Stimulated activated CD8-positive, alpha-beta memory T cell treated with anti-CD3 and anti-CD28 coated beads, Interleukin-2, amount 100 ng/mL, for 1 hour (primary cell): ENCODE results near the gene TPSG1.
"Not testable (repeated sequence)": the region's sequence is repeated elsewhere in the genome, so short reads cannot be mapped to it uniquely, and the experiment has no call there.

Experiments
- DNase-seq, 2 donors: peaks; one replicate each; pipeline ENCODE4 v3.0.0-alpha.2; 2020; ENCODE audit warnings: low read depth in 2 of 2

The TPSG1 gene

GRCh38 chr16:1230471-1231212 lies 5.6 kb upstream of the TPSG1 start:
- not testable (repeated sequence) for DNase-seq

DNA sequence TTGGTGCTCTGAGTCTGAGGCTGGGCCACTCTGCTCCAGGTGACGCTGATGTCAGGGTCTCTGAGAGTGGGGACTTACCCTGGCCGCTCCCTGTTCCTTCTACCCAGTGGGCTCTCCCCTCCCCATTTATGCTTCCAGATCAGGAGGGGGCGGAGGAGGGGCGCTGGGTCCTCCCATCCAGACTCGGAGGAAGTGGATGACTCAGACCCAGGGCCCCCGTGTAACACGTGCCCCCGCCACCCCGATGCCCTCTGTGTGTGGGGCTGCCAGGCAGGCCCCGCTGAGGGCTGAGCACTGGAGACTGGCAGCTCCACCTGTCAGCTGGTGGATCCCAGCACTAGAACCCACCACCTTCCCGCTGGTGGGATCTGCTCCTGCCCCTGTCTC lies 5.0 kb upstream of the TPSG1 start, which contains the start of gene TPSB2:
Gene TPSB2, minus strand, starts transcription at position 101 of the 387 bp plus-strand sequence. CDS start 233 bp downstream, outside the sequence.
- DNase-seq = not testable (repeated sequence)

DNA sequence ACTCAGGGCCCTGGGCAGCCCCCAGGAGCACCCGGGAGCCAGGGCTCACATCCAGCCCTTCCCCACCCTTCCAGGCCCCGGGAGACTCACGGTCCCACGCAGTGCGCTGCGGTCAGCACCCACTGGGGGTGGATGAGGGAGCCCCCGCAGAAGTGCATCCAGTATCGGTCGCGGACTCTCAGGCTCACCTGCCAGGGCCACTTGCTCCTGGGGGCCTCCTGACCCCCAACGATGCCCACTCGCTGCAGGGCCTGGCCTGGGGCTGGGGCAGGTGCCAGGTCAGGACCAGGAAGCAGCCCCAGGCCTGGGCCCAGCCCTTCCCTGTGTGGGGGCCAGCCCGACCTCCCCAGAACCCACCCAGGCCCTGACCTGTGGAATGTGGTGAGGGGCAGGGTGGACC lies 4.4 kb upstream of the TPSG1 start:
- DNase-seq = not testable (repeated sequence)

- not testable (repeated sequence) for DNase-seq
Measured at GRCh38 chr16:1228227-1228626, 3.2 kb upstream of the TPSG1 start.

DNA sequence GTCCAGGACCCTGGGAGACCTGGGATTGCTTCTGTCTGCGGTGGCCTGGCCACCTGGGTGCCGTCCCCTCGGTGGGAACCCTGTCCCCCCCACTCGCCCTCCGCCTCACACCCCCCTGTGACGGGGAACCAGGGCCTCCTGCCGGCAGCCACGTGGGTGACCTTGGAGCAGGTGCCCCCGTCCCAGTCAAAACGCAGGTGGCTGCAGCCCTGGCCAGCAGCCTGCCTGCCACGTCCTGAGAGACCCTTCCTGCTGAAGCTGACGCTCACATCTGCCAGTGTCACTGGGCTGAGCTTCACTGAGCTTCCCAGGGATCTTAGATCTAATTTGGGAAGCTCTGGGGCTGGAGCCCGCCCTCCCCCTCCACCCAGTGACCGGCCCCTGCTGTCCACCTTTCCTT lies 1.6 kb upstream of the TPSG1 start:
- DNase-seq = not testable (repeated sequence)

GRCh38 chr16:1225728-1226311 lies 752 bp upstream of the TPSG1 start:
- DNase-seq = not testable (repeated sequence)

DNA sequence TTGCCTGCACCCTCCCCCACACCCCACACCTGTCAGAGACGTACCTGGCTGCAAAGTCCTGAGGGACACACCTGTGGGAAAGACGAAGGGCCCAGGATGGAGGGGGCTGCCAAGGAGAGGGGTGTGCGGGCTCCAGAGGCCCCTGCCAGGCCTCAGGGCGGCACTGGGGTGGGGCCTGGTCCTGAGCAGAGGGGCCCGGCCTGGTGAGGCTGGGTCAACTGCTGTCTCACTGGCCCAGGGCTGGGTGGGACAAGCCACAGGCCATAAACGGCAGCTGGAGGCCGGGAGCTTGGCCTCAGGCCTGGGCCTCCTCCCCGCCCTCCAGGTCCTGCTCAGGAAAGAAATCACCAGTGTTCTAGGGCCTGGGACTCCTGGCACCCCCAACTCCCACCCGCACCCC lies 510 bp downstream of the TPSG1 start:
- no peak for DNase-seq

DNA sequence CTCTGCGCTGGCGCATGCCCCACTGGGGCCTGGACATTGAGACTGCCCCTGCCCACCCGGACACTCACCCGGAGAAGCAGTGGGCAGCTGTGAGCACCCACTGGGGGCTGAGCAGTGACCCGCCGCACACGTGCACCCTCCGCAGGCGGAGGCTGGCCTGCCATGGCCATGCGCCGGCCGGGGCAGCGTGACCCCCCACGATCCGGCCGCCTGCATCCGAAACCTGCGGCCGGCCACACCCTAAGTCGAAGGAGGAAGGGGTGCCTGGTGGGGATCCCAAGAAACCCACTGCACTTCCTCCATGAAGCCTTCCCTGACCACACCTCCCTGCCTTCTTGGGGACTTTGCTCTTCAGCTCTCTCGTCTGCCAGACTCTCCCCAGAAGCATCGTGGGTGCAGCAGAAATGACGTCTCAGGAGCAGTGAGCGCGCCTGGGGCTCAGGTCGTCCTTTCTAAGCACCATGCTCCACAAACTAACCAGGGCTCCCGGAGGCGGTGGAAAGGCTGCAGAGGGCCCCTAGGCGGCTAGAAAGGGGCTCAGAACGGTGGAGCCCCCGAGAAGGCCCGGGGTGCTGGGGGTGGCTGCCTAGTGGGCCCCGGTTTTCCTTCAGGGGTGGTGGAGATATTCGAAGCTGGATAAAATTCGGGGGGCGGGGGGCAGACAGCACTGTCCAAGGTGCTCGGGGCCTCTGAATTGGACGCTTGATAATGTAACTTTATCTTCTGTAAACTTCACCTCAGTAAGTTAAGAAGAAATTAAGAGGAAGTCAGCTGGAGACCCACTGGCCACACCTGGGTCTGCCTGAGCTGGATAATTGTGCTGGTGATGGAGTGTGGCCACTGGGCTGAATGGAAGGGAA lies 1.5 kb downstream of the TPSG1 start:
- DNase-seq = no peak

GRCh38 chr16:1222553-1223354 lies 2.3 kb downstream of the TPSG1 start:
- no peak for DNase-seq

DNA sequence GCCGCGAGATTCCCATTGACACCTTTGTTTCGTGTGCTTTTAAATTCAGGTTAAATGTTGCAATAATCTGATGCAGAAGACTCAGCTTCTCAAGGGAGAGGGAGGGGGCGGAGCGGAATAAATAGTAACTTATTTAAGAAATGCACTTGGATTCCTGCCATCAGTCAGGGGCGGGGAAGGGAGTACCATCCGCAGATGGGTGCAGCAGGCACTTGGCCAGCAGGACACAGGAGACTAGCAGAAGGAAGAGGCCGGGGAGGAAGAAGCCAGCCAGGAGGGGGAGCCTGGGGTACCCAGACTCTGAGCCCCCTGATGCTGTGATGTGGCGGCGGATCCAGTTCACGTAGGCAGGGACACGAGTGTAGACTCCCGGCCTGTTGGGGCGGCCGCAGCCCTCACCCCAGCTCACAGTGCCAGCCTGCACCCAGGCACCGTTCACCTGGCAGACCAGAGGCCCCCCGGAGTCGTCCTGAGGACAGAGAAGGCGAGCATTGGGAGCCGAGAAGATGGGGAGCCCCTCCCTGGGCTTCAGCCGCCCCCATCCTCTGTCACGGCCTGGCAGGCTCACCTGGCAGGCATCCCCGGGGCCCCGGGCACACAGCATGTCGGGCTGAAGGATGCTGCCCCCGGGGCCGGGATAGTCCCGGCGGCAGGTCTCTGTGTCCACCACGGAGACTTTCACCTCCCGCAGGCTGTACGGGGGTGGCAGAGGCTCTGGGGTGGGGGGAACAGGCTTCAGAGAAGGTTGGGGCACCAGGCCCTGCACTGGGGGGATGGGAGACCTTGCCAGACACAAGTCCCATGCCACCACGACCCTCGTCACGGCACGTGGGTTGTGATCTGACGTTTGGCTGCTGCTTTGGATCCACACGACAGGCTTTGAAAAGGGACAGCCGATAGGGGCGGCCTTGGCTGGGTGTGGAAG lies 3.2 kb downstream of the TPSG1 start:
- no peak for DNase-seq

GRCh38 chr16:1220841-1221627 lies 4.0 kb downstream of the TPSG1 start:
- DNase-seq = no peak

DNA sequence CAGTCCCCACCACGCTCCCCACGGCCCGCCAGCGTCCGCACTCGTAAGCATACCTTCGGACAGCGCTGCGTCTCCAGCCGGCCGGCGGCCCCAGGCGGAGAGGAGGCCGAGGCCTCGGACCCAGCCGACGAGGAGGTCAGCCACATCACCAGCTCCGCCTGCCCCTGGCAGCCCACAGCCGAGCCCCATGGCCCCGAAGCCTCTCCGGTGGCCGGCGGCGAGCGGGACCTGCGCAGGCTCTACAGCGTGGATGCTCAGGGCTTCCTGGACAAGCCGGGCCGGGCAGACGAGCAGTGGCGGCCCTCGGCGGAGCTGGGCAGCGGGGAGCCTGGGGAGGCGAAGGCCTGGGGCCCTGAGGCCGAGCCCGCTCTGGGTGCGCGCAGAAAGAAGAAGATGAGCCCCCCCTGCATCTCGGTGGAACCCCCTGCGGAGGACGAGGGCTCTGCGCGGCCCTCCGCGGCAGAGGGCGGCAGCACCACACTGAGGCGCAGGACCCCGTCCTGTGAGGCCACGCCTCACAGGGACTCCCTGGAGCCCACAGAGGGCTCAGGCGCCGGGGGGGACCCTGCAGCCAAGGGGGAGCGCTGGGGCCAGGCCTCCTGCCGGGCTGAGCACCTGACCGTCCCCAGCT lies 4.9 kb downstream of the TPSG1 start:
- no peak for DNase-seq

- no peak for DNase-seq
Measured at GRCh38 chr16:1218930-1219611, 6.0 kb downstream of the TPSG1 start.

DNA sequence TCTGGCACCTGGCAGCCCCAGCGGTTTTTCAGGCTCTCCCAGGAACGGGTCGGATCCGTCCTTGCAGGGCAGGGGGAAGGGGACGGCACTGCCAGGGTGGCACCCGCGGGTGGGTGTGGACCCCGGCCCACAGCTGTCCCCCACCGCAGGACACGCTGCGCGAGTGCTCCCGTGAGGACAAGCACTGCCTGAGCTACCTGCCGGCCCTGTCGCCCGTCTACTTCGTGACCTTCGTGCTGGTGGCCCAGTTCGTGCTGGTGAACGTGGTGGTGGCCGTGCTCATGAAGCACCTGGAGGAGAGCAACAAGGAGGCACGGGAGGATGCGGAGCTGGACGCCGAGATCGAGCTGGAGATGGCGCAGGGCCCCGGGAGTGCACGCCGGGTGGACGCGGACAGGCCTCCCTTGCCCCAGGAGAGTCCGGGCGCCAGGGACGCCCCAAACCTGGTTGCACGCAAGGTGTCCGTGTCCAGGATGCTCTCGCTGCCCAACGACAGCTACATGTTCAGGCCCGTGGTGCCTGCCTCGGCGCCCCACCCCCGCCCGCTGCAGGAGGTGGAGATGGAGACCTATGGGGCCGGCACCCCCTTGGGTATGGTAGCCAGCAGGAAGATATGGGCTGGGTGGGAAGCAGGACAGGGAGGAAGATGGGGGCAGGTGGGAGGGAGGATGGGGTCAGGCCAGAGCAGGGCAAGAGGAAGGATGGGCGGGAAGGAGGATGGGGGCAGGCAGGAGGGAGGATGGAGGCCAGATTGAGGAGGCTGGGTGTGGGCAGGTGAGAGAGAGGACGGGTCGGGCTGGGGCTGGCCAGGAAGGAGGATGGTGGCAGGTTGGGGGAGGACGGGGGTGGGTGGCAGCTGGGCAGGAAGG lies 6.8 kb downstream of the TPSG1 start:
- no peak for DNase-seq

GRCh38 chr16:1217526-1217925 lies 7.5 kb downstream of the TPSG1 start:
- no peak for DNase-seq

DNA sequence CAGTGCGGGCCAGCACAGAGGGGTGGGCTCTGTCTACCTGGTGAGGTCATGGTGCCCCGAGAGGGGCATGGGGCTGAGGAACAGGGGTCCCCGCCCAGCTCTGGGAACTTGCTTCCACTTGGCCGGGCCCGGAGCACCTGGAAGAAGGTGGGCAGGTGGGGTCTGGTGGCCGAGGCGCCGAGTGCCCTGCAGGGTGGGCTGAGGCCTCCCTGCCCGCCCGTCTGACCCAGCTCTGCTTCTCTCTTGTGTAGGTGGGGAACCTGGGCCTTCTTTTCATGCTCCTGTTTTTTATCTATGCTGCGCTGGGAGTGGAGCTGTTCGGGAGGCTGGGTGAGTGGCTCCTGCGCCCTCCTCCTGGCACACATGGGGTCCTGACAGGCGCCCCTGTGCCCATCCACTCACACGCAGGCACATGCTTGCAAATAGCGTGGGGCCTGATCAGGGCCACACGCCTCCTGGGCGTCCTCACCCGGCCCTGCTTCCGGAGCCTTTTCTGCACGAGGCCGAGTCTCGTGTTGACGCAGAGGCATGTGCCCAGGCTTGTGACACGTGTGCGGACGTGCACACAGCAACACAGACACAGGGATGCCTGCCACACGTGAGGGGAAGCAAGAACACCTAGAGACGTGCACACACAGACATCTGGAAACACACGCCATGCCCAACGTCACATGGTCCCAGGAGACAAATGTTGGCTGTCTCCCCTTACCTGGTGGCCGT lies 8.2 kb downstream of the TPSG1 start:
- DNase-seq = no peak

DNA sequence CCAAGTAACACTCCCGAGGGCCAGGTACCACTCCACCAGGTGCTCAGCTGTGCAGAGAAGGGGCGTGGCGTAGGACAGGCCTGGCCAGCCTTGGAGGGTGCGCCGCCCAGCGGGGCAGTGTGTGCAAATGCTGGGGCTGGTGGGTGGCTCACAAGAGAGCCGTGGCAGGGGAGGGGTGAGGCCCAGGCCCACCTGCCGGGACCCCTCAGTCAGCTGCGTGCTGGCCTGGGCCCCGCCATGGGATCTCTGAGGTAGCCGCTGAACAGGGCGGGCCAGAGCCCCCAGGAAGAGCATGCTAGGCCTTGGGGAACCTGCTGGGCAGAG lies 8.8 kb downstream of the TPSG1 start:
- DNase-seq = no peak
